ENCODE measurements around the gene PRPF31. TPM values are rescaled to one million over a fixed set of nuclear protein-coding genes. Genes with fewer than 3 reads are reported as not detected.
"Not testable (repeated sequence)": the region's sequence is repeated elsewhere in the genome, so short reads cannot be mapped to it uniquely, and the experiment has no call there.

PRPF31 gene
- total RNA-seq, 2 experiments from 2014 or later, result 47.8 to 53.0 TPM

- intact Hi-C loops (cut with micrococcal nuclease; ENCODE audit: unreplicated experiment), result no loop called here
- H3K4me3 ChIP-seq (ENCODE audit: low read depth, low read length, poor library complexity, severe bottlenecking), result peak overlapping the region; percentile 45
- POLR2A ChIA-PET, result no interaction called here
- no peak overlapping the region for H3K27ac ChIP-seq (ENCODE audit: low read depth, low read length, poor library complexity, severe bottlenecking)
- BruUV-seq (replicated peaks), result no TSS peak
- no peaks in the 10 kb centered on the region for H3K79me2 ChIP-seq (ENCODE audit: insufficient read depth, low read depth, low read length)
- CTCF ChIA-PET (ENCODE audit: unreplicated experiment), result no interaction called here
- peak overlapping the region; percentile 97 for H2AFZ ChIP-seq (ENCODE audit: low read length)
- peaks cover 20% of the 10 kb centered on the region for H3K4me1 ChIP-seq (ENCODE audit: insufficient read depth, low read length, poor library complexity, severe bottlenecking)
- peak overlapping the region; percentile 67 for H3K4me2 ChIP-seq (ENCODE audit: low read length)
- H4K20me1 ChIP-seq (ENCODE audit: insufficient read depth, low read length), result no peaks in the 10 kb centered on the region
- no peak for DNase-seq (ENCODE audit: low spot score)
- H3K36me3 ChIP-seq (ENCODE audit: insufficient read depth, low read length), result no peaks in the 10 kb centered on the region
- no peak for TF ChIP-seq CTCF (conservative IDR thresholded peaks at IDR 0.05; ENCODE audit: low read length)
- TF ChIP-seq EZH2phosphoT487 (IDR thresholded peaks at IDR 0.05; ENCODE audit: borderline replicate concordance, low read depth, low read length), result no peak
- H3K9me2 ChIP-seq (ENCODE audit: insufficient read depth, low read length), result no peaks in the 10 kb centered on the region
- H3K9me3 ChIP-seq (ENCODE audit: low read length), result no peaks in the 10 kb centered on the region
These were observed 20.3 kb upstream of the PRPF31 start for GRCh38 chr19:54095136-54095858.

- POLR2A ChIA-PET; CTCF ChIA-PET (ENCODE audit: unreplicated experiment): not testable (repeated sequence)
- peak overlapping the region; percentile 67 for H3K4me2 ChIP-seq (ENCODE audit: low read length)
These were observed 19.5 kb upstream of the PRPF31 start for GRCh38 chr19:54095859-54096616.

GRCh38 chr19:54096617-54097106 is 18.9 kb upstream of the PRPF31 start:
- H3K79me2 ChIP-seq (ENCODE audit: insufficient read depth, low read depth, low read length), result no peaks in the 10 kb centered on the region
- BruUV-seq (replicated peaks), result no TSS peak
- intact Hi-C loops (cut with micrococcal nuclease; ENCODE audit: unreplicated experiment), result no loop called here
- peak overlapping the region; percentile 97 for H2AFZ ChIP-seq (ENCODE audit: low read length)
- peak overlapping the region; percentile 4 for H3K27ac ChIP-seq (ENCODE audit: low read depth, low read length, poor library complexity, severe bottlenecking)
- H3K9me3 ChIP-seq (ENCODE audit: low read length), result no peaks in the 10 kb centered on the region
- H3K36me3 ChIP-seq (ENCODE audit: insufficient read depth, low read length), result no peaks in the 10 kb centered on the region
- peak overlapping the region; percentile 45 for H3K4me3 ChIP-seq (ENCODE audit: low read depth, low read length, poor library complexity, severe bottlenecking)
- H3K4me2 ChIP-seq (ENCODE audit: low read length), result peak overlapping the region; percentile 67
- peak; percentile 67 for DNase-seq (ENCODE audit: low spot score)
- ChIA-PET CTCF (ENCODE audit: unreplicated experiment) (no interaction called here), POLR2A (no interaction called here)
- no peak for TF ChIP-seq EZH2phosphoT487 (IDR thresholded peaks at IDR 0.05; ENCODE audit: borderline replicate concordance, low read depth, low read length)
- peak; percentile 66 for TF ChIP-seq CTCF (conservative IDR thresholded peaks at IDR 0.05; ENCODE audit: low read length)
- no peaks in the 10 kb centered on the region for H3K9me2 ChIP-seq (ENCODE audit: insufficient read depth, low read length)
- H3K4me1 ChIP-seq (ENCODE audit: insufficient read depth, low read length, poor library complexity, severe bottlenecking), result peaks cover 20% of the 10 kb centered on the region
- H4K20me1 ChIP-seq (ENCODE audit: insufficient read depth, low read length), result no peaks in the 10 kb centered on the region

More at GRCh38 chr19:54095859-54096616, 19.5 kb upstream of the PRPF31 start:
- intact Hi-C loops (cut with micrococcal nuclease; ENCODE audit: unreplicated experiment); H4K20me1 ChIP-seq (ENCODE audit: insufficient read depth, low read length); H3K9me2 ChIP-seq (ENCODE audit: insufficient read depth, low read length); H3K27ac ChIP-seq (ENCODE audit: low read depth, low read length, poor library complexity, severe bottlenecking); H3K36me3 ChIP-seq (ENCODE audit: insufficient read depth, low read length); H3K79me2 ChIP-seq (ENCODE audit: insufficient read depth, low read depth, low read length); BruUV-seq (replicated peaks); H3K9me3 ChIP-seq (ENCODE audit: low read length): not testable (repeated sequence)
- peak overlapping the region; percentile 45 for H3K4me3 ChIP-seq (ENCODE audit: low read depth, low read length, poor library complexity, severe bottlenecking)
- DNase-seq (ENCODE audit: low spot score), result peak; percentile 54
- H3K4me1 ChIP-seq (ENCODE audit: insufficient read depth, low read length, poor library complexity, severe bottlenecking), result peaks cover 20% of the 10 kb centered on the region
- H2AFZ ChIP-seq (ENCODE audit: low read length), result peak overlapping the region; percentile 97
